A172 (cell line): ENCODE results near the gene LRRN3. TPM values are rescaled to one million over a fixed set of nuclear protein-coding genes. Genes with fewer than 3 reads are reported as not detected.

ENCODE experiments used
- DNase-seq: peaks from one replicate; pipeline ENCODE4 v3.0.0-alpha.2; 2015; ENCODE audit warnings: low spot score
- total RNA-seq: library from RNA; depleted of rRNA; stranded (reverse); fragments of >200 nt; shearing (Covaris generic); gene quantifications from 2 replicates; pipeline ENCODE4 v1.2.3, GENCODE V29; 2014

The LRRN3 gene
- total RNA-seq, 1 experiment from 2014 or later: not detected

GRCh38 chr7:111104710-111105109, 13.8 kb downstream of the LRRN3 start:
- no peak for DNase-seq

GRCh38 chr7:111105269-111105668, 14.3 kb downstream of the LRRN3 start:
- DNase-seq: no peak

DNA sequence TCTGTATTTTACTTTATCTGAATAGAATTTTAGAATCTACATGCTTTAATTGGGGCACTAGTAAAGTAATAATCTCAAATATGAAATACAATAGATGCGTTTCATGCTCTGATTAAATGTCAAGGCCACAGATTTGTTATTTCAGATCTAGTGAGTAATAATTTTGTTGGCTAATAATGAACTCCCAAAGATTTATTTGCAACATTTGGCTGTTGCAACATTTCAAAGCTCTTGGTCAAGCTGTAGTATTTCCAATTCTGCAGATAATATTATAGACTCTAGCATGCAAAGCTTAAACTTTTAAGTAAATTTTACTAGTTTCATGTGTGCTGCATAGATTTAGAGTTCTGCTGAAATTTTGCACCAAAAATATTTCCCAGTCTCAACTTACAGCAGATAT, 16.7 kb downstream of the LRRN3 start:
- no peak for DNase-seq

GRCh38 chr7:111108000-111108399, 17.1 kb downstream of the LRRN3 start:
- no peak for DNase-seq

DNA sequence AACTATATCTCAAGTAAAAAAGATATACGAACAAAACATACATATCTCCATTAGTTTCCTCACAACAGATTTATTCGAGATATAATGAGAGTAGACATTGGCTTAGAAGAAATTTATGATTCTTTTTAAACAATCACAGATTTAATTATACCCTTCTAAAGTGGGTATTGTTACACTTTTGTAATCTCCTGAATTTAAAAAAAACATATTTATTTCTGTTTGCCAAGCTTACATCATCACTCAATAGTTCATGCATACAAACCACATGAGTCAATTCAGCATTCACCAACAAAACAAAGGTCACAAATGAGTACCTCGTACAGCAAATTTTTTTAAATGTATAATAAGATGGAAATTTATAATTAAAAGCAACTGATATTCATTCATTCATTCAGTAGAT, 17.6 kb downstream of the LRRN3 start:
- no peak for DNase-seq

DNA sequence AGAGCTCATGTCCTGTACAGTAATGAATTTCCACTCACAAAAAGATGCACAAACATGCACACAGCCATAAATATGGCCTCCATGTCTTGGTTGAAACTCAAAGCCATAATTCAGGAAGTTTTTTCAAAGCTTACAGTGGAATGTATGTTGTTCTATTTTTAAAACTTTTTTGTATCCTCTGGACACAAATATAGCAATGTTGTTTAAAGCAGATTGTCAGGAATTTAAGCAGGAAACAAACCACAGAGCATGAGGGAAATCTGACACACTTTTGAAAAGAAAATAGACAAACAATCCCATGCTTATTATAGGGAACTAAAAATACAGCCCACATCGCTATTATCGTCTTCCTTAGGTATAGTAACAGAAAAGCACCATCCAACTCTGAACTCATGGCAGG, 21.5 kb downstream of the LRRN3 start:
- no peak for DNase-seq

DNA sequence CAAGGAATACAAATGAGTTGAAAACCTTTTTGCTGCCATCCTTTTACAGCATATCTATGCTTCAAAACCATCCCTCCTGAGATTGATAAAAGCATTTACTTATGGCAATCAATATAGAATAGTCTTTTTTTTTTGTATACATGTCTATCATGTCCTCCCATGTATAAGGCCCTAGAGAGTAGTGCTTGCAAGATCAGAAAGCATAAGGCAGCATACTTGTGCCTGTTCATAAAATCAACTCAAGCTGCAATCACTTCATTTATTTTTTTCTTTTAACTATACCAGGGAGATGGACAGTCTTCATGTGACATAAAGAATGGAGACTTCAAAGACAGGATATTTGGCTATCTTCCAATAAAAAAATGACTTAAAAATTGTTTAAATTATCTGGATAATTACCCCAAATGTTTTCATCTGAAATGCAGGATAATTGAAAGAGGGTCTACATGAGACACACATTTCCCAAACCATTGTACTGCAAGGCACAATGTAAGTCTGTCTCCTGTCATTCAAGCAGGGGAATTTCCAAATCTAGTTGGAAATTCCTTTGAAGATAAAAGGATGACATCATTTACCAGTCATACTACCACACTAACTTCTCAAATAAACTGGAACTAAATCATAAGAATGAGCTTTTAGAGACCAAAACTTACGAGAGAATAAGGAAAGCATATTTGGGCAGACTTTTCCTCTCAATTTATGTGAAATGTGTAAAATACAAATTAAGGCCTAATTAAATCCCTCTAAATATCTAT, 22.5 kb downstream of the LRRN3 start:
- peak; percentile 77 for DNase-seq

DNA sequence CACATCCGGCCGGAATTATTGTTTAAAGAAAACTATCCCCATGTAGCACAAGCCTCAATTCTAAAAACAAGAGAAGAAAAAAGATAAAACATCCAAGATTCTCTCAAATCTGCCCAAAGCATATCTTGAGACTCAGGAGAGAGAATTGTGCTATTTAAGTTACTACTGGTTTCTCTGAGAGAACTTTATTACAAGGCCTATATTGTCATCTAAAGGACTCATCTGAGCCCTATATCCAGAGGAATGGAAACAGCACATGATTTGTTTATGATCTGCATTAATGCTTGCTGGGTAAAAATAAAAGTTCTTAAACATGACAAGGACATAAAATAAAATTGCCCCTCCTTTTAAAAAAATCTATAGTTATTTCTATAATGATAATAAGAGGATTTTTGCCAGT, 25.0 kb downstream of the LRRN3 start:
- no peak for DNase-seq

DNA sequence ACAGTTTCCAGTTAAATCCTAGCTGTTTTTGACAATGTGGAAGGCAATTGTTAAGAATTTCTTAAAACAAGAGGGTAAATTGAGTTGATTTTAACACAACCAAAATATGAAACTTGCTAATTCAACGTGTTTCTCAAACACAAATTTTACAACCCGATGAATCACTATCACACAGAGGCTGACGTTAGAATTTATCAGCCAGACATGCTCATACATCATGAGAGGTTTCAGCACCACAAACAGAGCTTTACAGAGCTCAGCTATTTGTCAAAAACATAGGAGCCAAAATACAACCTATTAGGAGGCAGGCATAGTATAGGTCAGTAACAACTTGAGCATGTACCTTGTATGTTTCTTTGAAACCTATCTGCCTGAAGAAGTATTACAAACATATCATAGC, 36.1 kb downstream of the LRRN3 start:
- peak; percentile 48 for DNase-seq

DNA sequence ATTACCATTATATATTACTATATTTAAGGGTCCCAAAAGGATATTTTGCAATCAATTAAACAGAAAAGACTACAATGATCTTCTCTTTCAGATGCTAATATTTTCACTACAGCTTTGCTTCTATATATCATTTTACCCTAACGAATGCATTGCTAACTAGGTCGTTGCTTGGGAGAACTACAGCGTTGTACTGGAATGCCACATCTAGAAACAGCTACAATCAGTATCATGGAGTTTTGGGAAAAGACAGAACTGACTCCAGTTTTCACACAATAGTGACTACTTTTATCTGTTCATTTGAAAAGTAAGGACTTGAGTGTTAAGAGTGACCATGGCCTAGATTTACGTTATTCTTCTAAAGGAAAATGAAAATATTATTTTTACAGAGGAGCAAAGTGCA, 38.5 kb downstream of the LRRN3 start:
- no peak for DNase-seq

DNA sequence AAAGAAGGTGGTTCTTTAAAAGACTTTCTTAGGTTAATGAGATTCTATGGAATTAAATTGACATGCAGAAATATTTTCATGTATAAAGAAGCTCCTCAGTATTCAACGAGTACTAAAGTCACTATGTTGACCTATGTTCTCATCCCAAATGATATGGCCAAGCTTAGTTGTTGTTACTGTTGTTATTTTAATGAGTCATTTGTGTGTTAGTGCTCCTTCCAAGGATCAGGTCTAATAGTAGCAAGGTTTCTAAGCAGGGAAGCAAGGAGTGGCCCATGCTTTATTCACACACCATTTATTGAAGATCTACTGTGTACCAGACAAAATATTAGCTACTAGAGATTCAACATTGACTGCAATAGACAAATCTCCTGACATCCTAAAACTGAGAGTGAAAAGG, 41.9 kb downstream of the LRRN3 start:
- DNase-seq: peak; percentile 23

DNA sequence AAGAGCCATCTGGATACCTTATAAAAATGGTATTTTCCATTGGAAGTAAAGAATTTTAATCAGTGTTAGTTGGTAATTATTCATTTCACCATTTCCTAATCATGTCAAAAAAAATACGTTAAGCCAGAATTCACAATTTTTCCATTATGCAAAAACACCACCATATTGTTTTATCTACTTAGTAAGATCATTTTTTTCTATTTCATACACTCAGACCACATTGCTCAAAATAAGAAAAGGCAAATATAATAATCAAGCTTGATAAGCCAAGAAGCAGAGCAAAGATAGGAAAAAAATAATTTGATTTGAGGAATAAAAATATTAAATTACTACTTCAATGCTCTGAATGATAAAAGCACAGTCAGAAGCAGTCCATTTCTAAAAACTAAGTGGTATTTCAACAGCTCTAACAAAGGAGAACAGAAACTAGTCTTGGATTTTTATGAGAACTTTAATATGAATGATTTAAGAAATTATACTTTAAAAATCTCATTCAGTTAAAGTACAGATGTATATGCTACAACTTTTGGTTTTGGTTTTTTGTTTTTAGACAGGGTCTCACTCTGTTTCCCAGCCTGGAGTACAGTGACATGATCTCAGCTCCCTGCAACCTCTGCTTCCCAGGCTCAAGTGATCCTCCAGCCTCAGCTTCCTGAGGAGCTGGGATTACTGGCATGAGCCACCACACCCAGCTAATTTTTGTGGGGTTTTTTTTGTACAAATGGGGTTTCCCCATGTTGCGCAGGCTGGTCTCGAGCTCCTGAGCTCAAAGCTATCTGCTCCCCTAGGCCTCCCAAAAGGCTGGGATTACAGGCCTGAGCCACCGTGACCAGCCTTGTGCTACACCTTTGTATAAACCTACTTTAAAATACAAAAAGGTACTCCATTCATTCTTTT, 46.6 kb downstream of the LRRN3 start:
- peak; percentile 40 for DNase-seq

DNA sequence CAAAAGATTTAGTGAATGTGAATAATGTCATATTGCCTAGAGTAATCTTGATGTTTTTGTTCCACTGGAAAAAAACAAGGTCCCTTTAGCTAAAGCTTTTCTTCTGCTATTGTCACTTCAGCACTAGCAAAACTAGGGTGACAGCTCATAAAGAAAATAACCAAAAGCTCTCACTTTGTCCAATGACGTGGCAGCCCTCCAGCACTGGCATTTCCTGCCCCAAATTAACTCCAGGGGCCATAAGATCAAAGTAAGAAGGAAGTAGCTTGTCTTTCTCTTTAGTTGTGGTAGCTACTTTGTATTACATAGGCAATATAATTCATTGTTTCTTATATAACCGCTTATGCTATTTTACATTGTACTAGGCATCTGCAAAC, 47.3 kb downstream of the LRRN3 start:
- DNase-seq: peak; percentile 85

DNA sequence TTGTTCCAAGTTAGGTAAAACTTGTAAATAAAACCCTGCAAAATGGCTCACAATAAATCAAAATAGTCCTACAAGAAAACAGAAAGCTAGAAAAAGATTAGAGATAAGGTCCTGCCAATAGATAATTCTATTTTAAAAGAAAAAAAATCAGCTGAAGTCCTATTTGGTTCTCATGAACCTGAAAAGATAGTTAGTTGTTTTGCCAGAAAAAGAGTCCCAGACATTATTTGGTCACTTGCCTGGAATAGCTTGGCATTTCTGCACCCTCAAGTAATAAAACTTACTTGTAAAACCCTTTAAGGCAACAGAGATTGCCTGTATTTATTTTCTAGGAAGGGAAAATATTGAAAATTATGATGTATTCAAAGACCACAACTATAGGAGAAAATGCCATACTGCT, 47.7 kb downstream of the LRRN3 start:
- no peak for DNase-seq

DNA sequence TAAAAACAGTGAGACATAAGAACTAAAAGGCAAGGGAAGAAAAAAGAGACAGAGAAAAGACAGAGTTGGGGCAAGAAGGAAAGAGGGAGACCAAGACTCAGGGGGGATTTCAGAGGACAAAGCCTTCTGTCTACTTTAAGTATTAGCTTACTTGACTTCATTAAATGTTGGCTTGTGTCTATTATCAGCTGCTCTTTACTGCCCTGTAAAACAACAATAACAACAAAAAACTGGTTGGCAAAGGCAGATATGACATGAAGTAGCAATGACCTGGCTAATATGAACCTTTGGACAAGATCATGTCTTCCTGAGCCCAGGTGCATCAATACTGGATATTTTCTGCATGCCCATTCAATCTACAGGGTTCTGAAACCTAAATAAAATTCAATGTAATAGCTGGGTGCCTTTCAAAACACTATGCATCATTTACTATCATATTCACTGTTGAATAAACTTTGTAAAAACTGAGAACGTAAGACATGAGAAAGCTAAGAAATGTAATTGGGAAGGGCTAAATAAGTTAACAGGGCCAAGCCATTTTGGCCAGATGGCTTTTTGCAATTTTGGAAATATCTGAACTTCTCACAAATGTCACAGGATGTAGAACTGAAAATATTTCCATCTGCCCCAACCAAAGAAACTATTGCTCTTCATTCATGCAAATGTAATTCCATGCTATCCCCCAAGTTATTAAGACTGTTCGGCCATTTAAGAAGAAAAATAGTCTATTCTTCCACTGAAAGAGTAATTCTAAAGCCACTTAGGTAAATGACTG, 49.4 kb downstream of the LRRN3 start:
- no peak for DNase-seq

GRCh38 chr7:111145472-111145871, 54.5 kb downstream of the LRRN3 start:
- no peak for DNase-seq

DNA sequence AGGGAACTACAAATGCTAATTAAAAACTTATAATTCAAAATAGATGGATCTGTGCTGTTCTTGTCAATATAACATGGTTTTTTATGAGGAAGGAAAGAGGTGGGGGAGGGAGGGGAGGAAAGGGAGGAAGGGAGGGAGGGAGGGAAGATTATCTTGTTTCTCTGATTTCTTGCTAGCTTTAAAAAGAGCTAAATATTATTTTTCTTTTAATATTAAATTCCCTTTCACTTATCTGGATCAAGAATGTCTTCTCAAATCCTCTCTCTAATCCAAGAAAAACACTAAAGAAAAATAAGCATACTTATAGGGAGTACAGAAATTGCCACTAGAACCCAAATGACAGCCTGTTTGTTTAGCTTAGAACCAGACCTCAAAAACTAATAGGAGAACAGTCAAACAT, 55.2 kb downstream of the LRRN3 start:
- DNase-seq: no peak

DNA sequence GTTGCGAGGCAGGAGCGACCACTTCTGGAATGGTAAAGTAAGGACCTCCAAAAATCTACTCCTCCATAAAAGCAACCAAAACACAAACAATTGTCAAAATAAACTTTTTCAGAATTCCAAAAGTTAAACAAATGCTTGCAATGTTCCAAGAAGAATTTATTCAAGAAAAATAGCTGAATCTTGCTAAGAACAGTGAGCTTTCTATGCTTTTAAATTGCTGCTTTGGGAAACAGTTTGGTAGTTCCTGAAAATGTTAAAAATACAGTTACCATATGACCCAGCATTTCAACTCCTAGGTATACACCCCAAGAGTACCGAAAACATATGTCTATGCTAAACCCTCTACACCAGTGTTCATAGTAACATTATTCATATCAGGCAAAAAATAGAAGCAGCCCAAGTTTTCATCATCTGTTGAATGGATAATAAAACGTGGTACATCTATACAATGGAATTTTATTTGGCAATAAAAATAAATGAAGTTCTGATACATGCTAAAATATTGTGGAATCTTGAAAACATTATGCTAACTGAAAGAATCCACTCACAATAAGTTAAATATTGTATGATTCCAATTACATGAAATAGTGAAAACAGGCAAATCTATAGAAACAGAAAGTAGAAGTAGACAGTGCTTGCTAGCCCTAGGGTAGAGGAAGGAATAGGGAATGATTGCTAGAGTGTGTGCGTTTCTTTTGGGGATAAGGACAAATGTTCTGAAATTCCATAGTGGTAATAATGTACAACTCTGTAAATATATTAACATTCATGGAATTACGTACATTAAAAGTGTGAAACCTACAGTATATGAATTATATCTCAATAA, 57.0 kb downstream of the LRRN3 start:
- no peak for DNase-seq

DNA sequence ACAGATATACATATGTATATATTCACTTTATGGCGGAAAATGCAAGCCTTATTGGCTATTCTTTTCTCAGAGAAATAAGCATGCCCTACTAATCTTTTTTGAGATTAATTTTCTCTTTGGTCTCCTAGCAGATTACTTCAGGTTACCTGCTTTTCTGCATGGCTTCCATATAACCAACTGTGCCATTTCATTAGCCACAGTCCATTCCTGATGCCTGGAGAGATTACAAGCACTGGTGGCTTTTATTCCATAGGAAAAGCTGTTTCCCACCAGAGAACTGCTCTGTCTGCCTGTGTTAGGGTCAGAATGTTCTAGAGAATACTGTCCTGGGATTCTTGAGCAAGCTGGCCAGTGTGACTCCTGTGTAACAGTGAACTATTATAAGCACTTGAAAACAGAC, 59.8 kb downstream of the LRRN3 start:
- DNase-seq: no peak

DNA sequence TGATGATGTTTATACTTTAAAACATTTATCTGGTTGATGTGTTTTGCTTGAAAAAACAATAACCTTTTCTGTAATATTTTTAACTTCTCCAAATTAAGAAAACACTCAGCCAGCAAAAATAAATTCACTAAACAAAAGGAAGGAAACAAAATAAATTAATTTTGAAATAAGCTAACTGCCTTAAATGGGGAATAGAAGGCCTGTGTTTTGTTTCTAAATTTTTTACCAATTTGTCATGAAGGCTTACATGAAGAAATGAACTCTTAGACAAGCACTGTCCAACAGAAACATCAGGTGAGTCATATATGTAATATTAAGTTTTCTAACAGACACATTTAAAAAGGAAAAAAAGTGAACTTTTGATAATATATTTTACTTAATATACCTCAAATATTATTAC, 68.5 kb downstream of the LRRN3 start:
- no peak for DNase-seq

DNA sequence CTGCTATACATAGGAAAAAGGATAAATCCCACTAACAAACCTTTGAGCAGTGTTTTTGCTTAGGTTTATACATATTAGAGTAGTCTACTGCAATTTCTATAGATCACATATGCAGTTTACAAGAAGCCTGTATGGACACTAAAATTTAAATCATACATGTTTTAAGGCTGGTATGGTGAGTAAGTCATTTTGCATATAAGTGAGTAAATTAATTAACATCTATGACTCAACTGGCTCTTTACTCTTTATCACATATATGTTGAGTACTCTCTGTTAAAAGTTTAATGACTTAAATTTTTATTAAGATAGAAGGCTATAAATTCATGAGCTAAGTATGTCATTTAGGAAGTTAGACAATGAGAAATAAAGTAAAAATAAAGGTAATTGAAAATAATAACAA, 69.4 kb downstream of the LRRN3 start:
- no peak for DNase-seq

DNA sequence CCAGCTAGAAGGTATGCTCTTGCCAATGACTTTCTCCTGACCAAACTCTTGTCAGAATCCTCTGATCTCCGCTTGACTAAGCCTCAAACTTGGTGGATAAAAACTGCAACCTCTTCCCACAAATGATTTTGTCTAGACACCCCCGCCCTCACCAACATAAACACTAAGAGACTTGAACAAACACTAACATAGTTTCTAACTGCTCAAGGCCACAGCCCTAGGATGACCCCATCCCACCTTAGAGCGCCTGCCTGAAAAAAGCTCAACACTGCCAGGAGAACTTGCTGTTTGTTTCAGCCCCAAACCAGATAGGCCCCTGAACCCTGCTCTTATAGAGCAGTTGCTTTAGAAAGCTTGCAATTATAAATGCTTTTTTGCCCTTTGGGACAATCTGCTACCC, 71.8 kb downstream of the LRRN3 start:
- no peak for DNase-seq
